Measurements from ENCODE around the gene MATCAP1.

GRCh38 chr16:67163999-67164558 lies 19.7 kb downstream of the MATCAP1 start:
- TF ChIP-seq CTCF (IDR thresholded peaks at IDR 0.05 in 2 of 3, conservative IDR thresholded peaks at IDR 0.05 in 1 of 3; ENCODE audit: control insufficient read depth in 2 of 3, extremely low read depth in 1 of 3, insufficient read depth in 1 of 3, low read depth in 3 of 3, low read length in 3 of 3): no peak
- no peak for TF ChIP-seq POLR2AphosphoS2 (IDR thresholded peaks at IDR 0.05; ENCODE audit: low read depth, low read length)
- TF ChIP-seq NKRF (conservative IDR thresholded peaks at IDR 0.05): no peak
- no peak for TF ChIP-seq JUND (IDR thresholded peaks at IDR 0.05; ENCODE audit: low read depth, low read length)
- no peak for TF ChIP-seq POLR2A (IDR thresholded peaks at IDR 0.05; ENCODE audit: low read depth, low read length)
- TF ChIP-seq EP300 (IDR thresholded peaks at IDR 0.05; ENCODE audit: borderline replicate concordance in 1 of 2, control insufficient read depth in 1 of 2, low read depth in 2 of 2, low read length in 2 of 2): no peak
- no peak for TF ChIP-seq NR2C2 (IDR thresholded peaks at IDR 0.05; ENCODE audit: borderline replicate concordance, control insufficient read depth, insufficient read length, low read depth)
- no peak for TF ChIP-seq E2F4 (IDR thresholded peaks at IDR 0.05; ENCODE audit: low read depth, low read length)
- no peak for TF ChIP-seq ZNF592 (IDR thresholded peaks at IDR 0.05)
